Islet of Langerhans (tissue), 1 donor: ENCODE results near the gene HS2ST1.
"Not testable (repeated sequence)": the region's sequence is repeated elsewhere in the genome, so short reads cannot be mapped to it uniquely, and the experiment has no call there.

Experiments used
- FAIRE-seq: peaks from one replicate; lab custom pipeline; 2011; peaks lifted over from hg19 to GRCh38; lab: Jason Lieb, UNC

Gene HS2ST1

DNA sequence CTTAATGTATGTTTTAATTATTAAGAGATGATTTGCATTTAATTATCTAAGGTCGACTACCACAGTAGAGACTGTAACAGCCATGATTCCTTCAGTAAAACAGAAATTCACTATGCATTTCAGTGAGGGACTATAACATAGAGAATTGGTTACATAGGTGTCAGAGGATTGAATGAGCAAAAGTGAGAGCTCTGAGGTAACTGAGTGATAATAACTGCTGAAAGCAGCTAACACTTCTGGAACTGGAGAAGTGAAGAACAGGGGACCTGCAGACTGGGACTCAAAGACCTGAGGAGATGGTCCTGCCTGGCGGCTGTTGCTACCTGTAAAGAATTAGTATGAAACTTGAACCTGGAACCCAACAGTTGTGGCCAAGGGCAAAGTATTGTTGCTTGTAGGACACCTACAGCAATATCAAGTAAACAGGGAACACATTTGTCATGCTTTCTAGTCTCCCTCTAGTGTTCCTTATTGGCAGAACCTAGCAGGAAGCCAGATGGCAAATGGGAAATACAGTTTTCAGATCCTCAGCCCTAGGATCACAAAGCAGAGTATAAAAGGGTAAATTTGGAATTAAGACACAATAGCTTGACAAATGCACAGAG, 110.6 kb downstream of the HS2ST1 start:
- peak; percentile 79 for FAIRE-seq

DNA sequence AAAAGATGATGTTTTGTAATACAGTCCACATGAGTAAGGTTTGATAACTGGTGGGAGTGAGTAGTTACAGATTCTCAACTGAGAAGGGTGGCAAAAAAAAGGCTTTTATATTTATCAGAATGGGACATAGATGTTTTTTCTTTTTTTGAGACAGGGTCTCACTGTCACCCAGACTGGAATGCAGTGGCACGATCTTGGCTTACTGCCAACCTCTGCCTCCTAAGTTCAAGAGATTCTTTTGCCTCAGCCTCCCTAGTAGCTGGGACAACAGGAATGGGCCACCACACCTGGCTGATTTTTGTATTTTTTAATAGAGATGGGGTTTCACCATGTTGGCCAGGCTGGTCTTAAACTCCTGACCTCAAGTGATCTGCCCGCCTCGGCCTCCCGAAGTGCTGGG, 113.1 kb downstream of the HS2ST1 start:
- not testable (repeated sequence) for FAIRE-seq

DNA sequence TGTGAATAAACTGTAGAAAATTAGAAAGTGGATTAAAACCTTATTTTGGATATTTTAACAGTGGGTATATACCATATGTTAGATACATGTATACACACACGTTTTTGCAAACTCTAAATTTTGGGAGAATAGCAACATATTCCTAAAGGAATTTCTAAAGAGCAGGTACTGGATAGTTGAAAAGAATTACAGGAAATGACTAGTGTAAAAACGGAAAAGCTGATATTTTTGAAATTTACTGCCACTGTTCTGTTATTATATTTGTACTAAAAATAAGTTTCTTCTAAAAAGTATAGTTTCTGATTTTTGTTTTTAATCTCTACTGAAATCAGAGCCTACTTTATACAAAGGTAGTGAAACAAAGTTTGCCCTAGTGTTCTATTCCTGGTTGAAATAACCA, 114.1 kb downstream of the HS2ST1 start:
- no peak for FAIRE-seq

DNA sequence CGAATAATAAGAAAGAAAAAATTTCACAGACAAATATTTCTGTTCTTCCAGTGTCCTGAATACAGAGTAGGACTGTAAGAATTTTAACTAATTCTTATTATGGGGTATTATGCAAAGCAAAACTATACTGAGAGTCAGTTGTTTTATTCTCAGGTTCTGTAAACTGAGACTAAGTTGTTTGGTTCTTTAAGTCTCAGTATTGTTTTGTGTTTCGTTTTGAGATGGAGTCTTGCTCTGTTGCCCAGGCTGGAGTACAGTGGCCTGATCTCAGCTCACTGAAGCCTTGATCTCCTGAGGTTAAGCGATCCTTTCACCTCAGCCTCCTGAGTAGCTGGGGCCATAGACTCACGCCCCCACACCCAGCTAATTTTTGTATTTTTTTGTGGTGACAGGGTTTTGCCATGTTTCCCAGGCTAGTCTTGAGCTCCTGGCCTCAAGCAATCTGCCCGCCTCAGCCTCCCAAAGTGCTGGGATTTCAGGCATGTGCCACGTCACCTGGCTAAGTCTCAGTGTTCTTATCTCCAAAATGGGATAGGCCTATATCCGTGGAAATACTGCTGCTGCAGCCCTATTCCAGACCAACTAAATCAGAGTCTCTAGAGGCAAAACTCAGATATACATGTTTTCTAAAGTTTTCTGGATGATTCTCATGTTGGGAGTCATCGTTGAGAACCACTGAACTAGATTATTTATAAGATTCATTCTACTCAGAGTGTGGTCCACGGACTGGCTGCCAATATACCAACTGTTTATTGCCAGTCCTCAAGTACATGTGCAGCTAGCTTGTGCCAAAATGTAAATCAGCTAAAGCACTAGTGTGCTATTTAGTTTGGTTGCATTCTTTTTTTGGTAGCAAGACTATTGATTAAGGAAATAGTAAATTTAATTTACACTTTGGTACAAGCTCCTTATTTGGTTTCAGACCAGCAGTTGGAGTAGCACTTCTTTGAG, 116.6 kb downstream of the HS2ST1 start:
- no peak for FAIRE-seq

GRCh38 chr1:87034351-87034750, 119.9 kb downstream of the HS2ST1 start:
- peak; percentile 61 for FAIRE-seq

DNA sequence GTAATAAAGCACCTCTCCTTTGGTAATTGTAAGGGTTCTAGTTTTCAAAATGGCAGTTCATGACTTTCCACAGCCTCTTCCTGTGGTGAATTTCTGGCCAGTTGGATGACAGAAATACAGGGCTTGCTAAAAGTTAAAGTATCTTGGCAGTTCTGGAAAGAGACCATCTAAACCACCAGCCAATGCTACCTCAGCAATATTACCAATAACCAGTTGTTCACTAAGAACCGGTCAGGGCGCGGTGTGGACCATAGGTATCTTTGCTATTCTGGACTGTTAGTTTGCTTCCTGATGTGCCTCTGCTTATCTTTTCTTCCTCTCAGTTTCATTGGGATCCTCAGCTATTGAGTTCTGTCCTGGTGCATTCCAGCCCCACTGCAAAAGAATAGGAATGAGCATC, 124.7 kb downstream of the HS2ST1 start:
- FAIRE-seq, result no peak

- FAIRE-seq, result no peak
Measured at GRCh38 chr1:87042111-87042811, 127.8 kb downstream of the HS2ST1 start.

DNA sequence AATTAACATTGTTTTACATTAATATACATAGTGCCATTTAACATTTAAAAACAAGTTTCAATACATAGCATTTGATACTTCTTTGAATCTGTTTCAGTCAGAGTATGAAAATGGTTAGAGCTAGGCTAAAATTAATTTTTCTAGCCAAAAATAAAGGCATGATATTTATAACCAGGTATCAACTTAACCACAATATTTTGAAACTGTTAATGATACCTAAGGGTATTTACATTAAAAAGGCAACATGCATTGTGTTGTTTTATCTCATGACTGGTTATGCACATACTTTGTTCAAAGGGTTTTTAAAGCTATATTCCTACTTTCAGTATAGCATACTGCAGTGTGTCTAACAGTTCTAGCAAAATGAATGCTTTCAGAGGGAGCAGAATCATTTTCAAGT, 130.0 kb downstream of the HS2ST1 start:
- peak; percentile 33 for FAIRE-seq

DNA sequence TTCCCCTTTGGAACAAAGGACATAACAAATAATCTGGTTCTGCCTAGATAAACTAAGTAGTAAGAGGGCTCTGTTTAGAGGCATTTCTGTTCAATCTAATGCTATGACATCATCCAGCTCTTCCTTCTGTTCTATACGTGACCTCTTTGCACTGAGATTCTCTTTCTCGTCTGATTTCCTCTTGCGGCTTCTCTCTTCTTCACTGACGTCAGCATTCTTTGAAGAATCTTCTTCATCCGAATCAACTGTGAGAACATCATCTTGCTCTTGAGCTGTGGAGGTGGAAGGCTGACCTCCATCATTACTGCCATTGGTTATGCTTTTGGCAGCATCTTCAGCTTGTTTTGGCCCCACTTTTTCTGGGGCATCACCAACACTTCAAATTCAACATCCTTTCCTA, 130.4 kb downstream of the HS2ST1 start:
- FAIRE-seq, result no peak

GRCh38 chr1:87045761-87046304, 131.4 kb downstream of the HS2ST1 start:
- no peak for FAIRE-seq

GRCh38 chr1:87046951-87047350, 132.5 kb downstream of the HS2ST1 start:
- no peak for FAIRE-seq

GRCh38 chr1:87048237-87048636, 133.8 kb downstream of the HS2ST1 start:
- no peak for FAIRE-seq

GRCh38 chr1:87051965-87052364, 137.5 kb downstream of the HS2ST1 start:
- no peak for FAIRE-seq

DNA sequence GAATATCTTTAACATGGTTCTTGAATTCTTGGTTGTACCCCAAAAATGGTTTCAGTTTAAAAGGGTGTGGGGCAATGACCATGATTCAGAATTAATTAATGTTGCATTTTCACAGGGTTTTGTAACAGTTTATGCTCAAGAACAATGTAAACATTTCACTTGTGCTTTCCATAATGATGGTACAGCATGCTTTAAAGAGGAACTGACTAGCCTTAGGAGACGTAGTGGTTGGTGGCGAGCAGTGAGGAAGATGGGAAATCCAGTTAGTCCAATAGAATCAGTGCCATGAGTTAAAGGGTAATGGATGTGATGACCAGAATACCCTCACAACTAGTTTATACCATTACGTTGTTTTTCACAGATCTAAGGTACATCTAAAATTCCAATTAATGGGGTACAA, 138.0 kb downstream of the HS2ST1 start:
- no peak for FAIRE-seq

DNA sequence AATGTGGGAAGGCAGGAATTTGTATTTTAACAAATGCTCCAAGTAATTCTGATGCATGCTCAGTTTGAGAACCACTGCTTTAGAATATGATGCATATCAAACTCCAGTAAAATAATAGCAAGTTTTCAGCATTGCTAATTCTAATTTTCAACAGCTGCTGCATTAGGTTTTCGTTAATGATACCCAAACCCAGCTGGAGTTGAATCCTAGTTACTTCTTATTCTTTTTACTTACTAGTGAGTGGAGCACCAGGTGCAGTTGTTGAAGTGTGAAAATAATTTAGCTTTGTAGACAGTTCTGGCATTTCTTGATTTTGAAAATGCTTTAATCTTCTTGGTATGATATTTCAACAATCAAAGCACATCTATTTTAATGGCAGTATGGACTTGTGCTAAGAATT, 138.5 kb downstream of the HS2ST1 start:
- no peak for FAIRE-seq

DNA sequence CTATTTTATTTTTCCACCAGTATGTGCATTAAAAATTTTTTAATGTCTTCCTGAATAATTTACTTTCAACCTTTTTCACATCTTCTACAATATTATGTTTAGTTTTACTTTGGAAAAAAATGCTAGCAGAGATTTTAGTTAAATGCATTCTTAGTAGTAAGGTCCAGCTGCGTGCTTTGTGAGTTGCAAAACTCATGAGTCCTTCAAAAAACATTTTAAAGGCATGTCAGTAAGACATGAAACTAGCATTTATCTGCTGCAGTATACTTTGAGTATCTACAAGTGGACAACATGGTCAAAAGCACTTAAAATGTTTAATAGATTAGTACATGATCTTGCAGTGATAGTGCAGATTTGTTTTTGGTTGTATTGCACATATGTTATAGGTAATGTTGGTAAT, 139.0 kb downstream of the HS2ST1 start:
- no peak for FAIRE-seq

DNA sequence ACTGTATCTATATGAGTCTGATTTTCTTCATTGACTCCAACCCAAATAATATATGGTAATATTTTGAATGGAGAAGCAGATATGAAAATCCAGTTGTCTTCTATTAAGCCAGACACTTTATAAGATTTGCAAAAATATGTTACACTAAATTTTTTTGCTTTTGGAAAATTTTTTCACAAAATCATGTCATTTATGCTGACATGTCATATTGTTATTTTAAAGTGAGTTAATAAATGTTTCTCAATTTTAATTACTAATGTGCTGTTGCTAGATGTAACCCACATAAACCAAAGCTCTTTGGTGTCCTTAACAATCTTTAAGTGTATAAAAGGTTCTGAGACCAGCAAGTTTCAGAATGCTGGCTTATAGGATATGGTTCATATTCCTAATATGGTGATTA, 142.5 kb downstream of the HS2ST1 start:
- FAIRE-seq, result no peak

DNA sequence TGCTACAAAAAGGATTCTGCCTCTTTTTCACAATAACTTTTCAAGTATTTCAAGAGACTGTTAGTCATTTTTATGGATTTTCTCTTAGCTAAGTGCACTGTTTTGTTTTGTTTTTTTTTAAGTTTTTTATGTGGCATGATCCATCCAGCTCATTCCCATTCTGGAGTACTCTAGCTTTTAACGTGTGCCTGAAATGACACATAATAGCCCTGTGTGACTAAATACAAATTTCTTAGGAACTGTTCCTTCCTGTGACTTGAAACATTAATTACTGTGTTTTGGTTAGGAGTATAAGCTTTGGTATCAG, 143.9 kb downstream of the HS2ST1 start:
- no peak for FAIRE-seq

- no peak for FAIRE-seq
Measured at GRCh38 chr1:87061742-87062156, 147.3 kb downstream of the HS2ST1 start.

- FAIRE-seq, result no peak
Measured at GRCh38 chr1:87062687-87063086, 148.3 kb downstream of the HS2ST1 start.

DNA sequence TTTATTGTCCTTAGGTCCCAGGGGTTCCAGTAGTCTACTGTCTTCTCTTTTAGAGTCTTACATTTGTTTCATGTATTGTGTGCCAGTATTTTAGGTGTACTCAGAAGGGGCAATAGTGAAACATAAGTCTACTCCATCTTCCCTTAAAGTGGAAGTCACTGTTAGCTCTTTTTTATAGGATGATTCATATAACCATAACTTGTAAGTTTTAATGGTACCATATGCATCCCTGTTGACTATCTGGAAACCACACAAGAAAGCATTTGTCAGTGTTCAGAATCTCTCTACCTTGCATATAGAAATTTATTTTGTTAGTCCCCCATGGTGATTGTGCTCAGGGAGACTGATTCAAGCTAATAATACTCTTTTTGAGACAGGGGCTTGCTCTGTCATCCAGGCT, 149.9 kb downstream of the HS2ST1 start:
- no peak for FAIRE-seq

GRCh38 chr1:87064986-87065385, 150.6 kb downstream of the HS2ST1 start:
- FAIRE-seq, result no peak

- FAIRE-seq, result not testable (repeated sequence)
Measured at GRCh38 chr1:87066708-87067107, 152.3 kb downstream of the HS2ST1 start.
